Inferior parietal cortex (tissue), 1 donor: ENCODE data around the gene VASH2.

ENCODE experiments used
- DNase-seq: peaks from one replicate; pipeline ENCODE4 v3.0.0-alpha.2; 2016; ENCODE audit errors: extremely low spot score

VASH2 gene

DNA sequence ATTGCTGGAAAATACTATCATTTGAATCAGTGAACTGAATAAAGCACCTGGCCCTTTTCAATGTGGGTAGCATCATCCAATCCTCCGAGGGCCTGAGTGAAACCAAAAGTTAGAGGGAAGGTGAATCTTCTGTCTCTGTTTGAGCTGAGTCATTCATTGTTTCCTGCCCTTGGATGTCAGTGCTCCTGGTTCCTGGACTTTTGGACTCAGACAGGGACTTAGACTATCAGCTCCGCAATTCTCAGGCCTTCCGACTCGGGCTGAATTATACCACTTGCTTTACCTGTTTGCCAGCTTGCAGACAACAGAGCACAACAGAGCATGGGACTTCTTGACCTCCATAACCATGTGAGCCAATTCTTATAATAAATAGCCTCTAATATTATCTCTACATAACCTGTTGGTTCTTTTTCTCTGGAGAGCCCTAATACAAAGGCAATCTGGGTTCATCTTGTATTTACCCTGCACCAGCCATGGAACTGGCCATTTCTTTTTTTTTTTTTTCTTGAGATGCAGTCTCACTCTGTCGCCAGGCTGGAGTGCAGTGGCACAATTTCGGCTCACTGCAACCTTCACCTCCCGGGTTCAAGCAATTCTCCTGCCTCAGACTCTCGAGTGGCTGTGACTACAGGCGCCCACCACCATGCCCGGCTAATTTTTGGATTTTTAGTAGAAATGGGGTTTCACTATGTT is 19.2 kb upstream of the VASH2 start:
- no peak for DNase-seq

DNA sequence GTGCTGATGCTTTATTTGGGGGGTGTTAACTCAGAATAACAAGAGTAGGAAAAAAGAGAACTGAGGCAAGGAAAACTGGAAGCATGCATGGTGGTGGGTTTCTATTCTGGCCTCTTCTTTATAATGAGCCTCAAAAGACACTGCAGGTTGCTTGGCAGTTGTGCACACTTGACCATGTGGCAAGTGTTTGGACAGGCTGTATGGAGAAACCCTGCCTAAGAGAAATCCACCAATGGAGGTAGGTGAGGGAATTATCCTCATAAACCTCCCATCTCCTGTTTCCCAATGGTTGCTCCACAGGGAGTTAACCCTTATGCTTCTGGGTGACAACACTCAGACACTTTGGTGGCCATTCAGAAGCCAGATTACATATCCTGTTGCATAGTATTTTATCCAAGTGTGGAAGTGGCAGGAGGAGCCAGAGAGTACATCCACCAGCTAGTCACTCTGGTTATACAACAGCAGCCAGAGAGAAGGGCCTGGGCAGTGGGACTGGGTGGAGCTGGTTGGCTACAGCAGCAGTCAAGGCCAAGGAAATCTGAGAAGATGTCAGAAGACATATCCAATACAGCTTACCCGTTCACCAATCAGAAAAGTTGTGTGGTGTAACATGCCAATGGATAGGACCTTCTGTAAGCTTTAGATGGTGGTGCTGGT is 16.4 kb upstream of the VASH2 start:
- DNase-seq, result no peak

DNA sequence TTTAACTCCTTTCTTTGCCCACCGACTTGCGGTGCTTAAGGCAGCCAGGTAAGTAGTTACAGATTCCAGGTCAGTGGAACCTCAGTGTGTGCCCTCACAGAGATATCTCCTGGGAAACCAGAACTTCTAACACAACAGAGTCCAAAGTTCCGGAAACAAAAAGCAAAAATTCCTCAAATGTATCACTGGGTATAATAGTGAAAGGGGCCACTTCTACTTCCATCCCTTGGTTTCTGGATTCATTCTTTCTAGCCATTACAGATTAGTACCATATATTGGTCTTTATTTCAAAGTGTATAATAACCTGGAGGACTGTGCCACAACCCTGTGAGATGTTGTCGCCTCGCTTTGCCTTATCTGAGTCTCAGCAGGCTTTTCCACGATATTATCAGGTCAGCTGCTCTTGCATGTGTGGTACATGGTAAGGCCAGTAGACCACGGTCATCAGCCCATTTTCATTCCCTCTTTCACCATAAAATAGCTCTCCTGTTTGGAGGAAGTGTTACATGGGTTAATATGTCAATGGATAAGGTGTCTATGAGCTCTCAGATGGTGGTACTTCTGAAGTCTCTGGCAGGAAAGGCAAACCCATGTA is 14.9 kb upstream of the VASH2 start:
- DNase-seq, result no peak

DNA sequence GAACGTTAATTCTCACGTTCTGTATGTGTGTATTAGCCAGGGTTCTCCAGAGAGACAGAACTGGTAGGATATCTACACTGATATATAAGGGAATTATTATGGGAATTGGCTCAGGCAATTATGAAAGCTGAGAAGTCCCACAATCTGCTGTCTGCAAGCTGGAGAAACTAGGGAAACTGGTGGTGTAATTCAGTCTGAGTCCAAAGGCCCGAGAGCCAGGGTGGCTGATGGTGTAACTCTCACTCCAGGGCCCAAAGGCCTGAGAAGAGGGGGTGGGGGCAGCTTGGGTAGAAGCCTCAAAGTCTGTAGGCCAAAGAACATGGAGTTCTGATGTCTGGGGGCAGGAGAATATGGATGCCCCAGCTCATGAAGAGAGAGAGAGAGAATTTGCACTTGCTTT is 13.3 kb upstream of the VASH2 start:
- DNase-seq, result no peak

DNA sequence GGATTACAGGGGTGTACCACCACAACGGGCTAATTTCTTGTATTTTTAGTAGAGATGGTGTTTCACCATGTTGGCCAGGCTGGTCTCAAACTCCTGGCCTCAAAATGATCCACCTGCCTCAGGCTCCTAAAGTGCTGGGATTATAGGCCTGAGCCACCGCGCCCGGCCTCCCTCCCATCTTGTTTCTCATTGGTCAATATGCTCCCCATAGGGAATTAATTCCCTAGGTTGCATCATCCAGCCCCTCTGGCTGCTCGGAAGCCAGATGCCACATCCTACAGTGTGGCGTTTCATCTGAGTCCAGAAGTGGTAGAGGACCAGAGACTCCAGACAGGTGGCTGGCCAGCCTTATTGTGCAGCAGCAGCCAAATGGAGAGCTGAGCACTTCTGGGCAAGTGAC is 11.5 kb upstream of the VASH2 start:
- no peak for DNase-seq

DNA sequence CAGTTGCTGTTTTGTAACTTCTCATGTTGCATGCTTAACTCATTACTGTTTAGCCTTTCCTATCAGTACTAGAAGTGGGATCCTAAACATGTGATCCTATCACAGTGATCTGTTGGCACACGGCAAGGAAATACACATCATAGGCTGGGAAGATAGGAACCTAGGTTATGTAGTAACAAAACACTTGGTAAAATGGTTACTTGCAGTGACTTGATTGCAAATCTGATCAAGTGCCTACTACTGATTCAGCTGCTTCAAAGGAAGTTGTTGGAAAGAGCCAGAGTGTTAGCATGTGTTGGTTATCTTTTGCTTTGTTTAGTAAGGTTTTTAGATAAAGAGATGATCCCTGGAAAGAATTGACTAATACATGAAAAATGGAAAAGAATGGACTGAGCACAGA is 8.9 kb upstream of the VASH2 start:
- DNase-seq, result no peak

DNA sequence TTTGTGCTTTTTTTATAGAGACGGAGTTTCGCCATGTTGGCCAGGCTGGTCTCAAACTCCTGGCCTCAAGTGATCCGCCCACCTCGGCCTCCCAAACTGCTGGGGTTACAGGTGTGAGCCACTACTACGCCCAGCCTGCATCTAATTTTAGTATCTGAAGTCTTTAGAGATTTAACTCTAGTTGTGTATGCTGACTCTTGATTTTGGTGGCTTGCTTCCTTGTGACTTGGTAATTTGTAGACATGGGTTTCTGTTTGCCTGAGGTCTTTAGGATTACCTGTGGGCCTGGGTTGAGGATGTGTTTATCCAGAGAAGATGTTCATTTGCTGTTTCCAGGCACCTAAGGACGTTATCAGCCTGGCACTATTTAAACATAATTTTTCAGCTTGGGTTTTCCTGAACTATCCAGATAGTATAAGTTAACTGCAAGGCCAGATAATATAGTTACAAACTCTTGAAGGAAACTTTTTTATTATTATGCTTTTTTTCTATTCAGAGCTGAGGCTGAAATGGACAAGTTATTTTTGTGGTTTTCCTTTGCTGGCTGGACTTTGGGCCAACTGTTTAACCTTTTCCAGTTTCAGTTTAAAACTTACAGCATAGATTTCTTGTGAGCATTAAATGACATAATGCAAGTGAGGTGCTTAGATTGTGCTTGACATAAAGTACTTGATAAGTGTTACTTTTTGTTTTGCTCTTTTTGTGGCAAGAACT is 7.5 kb upstream of the VASH2 start:
- no peak for DNase-seq

DNA sequence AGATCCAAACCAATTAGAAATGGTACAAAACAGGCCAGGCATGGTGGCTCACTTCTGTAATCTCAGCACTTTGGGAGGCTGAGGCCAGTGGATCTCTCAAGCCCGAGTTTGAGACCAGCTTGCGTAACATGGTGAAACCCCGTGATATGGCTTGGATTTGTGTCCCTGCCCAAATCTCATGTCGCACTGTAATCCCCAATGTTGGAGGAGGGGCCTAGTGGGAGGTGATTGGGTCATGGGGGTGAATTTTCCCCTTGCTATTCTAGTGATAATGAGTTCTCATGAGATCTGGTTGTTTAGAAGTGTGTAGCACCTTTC is 7.0 kb upstream of the VASH2 start:
- DNase-seq, result no peak

DNA sequence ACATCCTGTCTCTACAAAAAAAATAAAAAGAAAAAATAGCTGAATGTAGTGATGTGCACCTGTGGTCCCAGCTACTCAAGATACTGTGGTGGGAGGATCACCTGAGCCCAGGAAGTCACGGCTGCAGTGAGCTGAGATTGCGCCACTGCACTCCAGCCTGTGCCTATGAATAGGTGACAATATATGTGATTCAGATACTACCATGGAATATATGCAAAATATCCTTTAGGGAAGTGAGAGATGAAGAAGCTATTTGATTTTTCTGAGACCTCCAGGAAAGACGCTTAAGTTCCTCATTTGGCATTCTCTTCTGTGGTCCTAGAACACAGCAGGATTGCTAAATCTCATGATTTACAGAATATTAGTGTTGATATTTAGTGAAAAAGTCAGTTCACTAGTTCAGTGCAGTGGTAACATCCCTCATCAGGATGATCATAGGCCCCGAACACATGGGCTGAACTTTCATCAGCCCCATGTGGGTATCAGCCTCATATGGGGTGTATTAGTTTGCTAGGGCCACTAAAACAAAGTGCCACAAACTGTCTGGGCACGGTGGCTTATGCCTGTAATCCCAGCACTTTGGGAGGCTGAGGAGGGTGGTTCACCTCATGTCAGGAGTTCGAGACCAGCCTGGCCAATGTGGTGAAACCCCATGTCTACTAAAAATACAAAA is 6.0 kb upstream of the VASH2 start:
- no peak for DNase-seq

DNA sequence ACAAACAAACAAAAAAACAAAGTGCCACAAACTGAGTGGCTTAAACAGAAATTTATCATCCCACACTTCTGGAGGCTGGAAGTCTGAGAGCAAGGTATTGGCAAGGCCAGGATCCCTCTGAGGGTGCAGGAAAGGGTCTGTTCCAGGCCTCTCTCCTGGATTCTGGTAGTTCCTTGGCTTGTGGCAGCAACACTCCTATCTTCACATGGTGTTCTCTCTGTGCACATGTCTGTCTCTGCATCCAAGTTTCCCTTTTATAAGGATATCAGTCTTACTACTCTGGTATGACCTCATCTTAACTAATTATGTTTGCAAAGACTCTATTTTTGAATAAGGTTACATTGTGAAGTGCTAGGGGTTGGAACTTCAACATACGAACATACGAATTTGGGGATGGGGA is 5.3 kb upstream of the VASH2 start:
- no peak for DNase-seq

DNA sequence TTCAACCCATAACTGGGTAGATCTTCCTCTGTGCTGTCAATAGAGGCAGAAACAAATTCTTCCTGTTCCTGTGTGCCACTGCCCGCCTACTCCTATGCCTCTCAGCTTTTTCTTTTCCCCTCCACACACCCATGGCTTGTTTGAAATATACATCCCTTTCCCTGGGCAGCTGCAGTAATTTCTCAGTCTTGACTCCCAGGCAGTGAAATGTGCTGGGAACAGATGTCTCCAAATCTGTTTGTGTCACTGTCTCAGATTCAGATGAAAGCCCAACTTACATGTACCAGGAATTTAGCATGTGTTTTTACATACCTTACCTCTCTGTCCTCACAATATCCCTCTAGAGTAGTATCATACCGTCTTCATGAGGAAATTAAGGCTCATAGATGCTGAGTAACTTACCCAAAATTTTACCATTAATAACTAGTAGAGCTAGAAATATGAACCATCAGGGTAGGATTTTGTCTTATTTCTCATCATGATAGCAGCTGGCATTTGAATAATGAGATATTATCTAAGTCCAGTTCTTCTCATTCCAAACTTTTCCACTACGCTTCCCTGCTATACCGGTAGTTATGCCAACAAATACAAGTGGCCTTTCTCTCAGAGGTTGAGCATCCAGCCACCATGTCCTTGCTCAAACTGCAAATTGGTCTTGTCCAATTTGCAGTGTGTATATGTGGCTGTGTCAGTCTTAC is 4.7 kb upstream of the VASH2 start:
- no peak for DNase-seq

DNA sequence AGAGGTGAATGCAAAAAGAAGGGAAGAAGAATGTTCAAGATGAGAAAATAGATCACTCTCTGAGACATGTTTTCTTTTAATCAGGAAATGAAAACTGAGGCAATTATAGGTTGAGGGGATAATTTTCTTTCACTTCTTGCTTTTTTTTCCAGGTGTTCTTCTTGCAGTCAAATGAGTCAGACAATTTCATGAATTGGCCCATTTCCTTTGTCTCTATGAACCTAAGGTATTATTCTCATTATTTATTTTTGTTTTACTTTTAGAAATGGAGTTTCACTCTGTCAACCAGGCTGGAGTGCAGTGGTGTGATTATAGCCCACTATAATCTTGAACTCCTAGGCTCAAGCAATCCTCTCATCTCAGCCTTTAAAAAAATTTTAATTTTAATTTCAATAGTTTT is 3.5 kb upstream of the VASH2 start:
- DNase-seq, result no peak

DNA sequence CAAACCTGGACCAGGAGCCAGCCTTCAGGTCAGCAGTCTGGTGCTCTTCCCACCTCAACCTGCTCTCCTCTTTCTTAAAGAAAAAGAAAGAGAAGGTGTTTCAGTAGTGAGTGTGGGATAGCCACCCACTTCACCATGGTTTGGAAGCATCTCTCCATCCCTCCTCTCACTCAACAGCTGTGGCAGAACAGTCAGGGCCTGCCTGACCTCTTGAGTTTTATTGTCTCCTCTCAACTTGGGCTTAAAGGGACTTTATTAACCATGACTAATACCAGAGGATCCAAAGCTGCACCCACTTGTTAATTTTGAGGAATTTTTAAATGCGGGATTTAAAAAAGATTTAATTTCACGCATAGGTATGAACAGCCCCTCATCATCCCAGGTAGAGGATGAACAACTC is 570 bp upstream of the VASH2 start:
- DNase-seq, result no peak

DNA sequence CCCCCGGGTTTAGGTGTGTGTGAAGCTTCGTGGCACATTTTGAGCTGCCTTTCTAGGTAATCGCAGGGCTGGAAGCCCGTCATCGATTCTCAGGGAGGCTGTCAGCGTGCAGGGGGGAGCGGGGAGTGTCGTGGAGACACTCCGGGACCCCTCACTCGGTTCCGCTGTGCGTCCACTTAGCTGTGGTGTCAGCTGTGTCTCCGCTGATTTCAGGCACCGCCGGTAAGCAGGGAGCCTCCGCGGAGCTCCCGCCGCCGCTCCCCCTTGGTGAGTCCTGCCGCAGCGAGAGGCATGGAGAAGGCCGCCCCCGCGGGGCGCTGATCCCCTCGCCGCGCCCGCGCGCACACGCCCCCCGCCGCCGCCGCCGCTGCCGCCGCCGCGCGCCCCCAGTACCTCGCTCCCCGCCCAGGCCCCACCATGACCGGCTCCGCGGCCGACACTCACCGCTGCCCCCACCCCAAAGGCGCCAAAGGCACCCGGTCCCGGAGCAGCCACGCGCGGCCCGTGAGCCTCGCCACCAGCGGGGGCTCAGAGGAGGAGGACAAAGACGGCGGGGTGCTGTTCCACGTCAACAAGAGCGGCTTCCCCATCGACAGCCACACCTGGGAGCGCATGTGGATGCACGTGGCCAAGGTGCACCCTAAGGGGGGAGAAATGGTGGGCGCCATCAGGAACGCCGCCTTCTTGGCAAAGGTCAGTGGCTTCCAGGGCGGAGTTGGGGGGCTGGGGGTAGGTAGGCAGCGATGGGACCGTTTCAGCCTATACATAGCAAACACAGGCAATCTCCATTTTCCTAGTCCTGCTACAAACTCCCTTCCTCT is 995 bp downstream of the VASH2 start:
- no peak for DNase-seq

DNA sequence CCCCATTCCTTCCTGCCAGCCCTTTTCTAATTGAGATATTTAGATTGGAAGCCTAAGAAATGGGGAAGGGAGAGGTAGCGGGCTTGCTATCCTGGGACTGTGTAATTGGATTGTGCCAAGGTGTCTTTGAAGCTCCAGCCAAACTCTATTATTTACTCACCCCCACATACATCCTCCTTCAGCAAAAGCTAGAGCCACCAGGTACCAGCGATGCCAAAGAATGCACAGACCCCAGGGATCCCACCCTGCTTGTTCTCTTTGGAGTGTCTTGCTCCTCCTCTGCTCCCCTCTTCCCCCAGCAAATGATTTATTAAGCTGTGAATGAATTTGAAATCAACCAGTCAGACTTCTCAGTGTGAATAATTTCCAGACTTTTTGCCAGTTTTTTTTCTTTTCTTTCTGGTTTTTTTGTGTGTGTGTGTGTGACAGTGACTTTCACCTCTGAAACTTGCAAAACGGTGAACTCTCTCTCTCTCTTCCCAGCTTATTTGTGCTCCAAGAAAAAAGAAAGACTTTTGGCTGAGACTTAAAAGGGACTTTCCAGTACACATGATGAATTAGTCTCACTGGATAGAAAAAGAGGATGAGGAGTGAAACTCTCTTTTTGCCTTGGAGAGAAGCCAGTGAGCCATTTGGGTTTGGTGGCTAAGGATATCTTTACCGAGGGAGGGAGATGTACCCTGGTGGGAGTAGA is 1.8 kb downstream of the VASH2 start:
- peak; percentile 10 for DNase-seq

DNA sequence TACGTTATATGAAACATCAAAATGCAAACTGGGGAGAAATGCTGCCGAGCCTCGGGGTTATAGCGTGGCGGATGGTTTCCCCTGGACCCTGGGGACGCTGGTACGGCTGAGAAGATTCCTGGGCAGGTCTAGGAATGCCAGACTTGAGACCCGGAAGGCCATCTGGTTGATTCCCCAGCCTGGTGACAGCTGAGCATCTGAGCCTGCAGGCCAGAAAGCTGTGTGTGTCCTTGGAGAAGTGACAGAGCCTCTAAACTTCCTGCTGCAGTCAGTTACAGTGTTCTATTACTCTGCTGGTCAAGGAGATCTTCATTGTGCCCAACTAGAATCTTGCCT is 2.3 kb downstream of the VASH2 start:
- no peak for DNase-seq

DNA sequence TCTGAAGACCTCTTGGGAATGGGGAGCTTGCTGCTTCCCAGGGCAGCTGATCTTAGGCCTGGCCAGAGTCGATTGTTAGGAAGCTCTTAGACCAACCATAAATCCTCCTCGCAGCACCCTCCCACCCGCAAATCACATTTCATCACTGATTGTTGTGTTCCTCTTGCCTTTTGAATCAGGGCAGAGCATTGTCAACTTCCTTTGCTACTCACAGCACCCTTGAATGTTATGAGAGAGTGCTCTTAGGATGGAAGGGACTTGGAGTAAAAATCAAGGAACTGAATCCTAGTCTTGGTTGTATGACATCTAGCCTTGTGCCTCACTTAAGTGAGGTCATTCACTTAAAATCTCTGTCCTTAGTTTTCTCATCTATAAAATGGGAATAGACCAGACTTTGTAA is 3.0 kb downstream of the VASH2 start:
- no peak for DNase-seq

DNA sequence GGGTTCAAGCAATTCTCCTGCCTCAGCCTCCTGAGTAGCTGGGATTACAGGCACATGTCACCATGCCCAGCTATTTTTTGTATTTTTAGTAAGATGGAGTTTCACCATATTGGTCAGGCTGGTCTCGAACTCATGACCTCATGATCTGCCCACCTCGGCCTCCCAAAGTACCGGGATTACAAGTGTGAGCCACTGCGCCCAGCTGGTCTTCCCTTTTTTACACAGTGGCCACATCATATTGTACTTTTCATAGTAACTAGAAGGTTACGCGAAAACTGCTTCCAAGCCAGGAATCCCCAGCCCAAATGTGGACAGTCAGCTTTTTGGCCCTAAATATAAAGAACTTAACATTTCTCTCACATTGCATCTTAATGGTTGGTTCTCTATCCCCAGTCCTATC is 4.2 kb downstream of the VASH2 start:
- DNase-seq, result no peak

DNA sequence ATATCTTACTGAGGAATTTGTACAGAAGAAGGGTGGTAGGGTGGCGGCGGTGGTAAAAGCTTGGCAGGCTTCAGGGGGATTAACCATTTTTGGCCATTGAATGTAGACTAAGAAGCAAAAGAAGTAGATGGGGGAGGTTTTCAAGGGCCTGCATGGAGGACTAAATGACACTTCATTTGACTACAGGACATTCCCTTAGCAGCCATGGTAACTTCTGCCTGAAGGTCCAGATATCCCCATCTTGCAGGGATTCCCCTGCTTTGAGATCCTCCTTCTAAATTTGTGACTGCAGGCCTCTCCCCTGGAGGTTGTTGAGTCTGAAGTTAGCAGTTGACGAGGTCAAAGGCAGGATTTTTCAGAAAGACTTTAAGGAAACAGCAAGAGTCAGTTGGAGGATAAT is 4.8 kb downstream of the VASH2 start:
- no peak for DNase-seq

DNA sequence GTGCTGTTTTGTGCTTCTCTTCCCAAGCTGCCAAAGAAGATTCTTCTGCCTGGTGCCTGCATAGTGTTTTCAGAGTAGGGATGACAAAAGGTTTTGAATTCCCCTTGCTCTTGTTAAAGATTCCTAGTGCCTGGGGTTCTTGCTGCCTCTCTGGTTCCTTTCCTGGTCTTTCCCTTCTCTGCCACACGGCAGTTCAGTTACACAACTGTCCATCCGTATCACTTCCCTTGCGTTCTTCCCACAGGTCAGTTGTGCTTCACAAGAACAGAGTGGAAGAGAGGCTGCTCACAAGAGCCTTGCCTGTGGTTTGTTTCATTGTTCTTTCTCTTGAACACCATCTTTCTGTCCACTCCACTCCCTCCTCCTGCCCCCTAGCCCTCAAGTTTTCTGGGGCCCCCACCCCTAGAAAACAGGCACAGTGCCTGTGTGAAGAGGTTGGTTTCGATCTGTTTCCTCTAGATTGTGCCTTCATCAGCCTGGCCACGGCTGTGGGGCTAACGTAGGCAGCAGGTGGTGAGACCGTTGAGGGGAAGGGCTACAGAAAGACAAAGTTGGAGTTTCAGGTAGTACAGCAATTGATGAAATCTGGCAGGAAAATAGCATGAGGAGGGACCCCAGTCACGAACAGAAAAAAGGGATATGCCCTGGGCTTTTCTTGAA is 5.8 kb downstream of the VASH2 start:
- DNase-seq, result no peak
